Measurements from ENCODE around the gene NR2F1-AS1. TPM values are rescaled to one million over a fixed set of nuclear protein-coding genes. Genes with fewer than 3 reads are reported as not detected.

NR2F1-AS1 gene
- polyA plus RNA-seq, 3 donors = not detected

DNA sequence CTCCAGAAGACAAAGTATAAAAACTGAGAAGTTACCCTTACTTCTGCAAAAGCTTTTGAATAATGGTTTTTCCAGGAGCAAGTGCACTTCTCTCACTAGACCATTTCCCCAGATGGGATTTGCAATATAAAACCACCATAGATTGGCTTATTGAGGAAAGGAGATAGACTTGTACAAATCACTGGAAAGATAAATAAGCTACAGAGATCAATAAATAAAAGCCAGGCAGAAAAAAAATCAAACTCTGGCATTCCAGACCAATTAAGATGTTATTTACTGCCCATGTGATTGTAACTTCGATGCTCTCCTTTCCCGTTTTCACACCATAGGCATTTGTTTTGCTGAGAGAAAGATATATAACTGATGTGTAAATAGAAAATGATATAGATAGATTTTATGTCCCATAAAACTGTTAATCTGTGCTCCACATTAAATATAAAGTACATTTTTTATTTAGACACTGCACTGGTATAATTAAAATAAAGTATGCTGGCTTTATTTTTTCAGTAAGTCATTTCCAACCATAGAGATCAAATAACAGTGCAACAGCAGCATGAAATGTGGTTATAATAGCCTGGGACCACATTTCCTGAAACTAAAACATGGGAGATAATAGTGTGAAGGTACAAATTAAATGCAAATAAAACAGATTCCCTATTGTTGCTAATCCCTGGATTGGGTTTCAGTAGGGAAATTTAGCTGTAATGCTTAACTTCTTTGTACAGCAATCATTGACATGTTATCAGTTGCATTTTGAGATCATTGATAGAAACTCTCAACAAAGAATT, 177.7 kb downstream of the NR2F1-AS1 start:
- intact Hi-C loops (cut with micrococcal nuclease) = no loop called here
- Mint-ChIP-seq H3K4me1 (no peaks in the 10 kb centered on the region), H3K27me3 (ENCODE audit: low read depth in 3 of 3) (peaks cover 0 to 2% (median 2%) of the 10 kb centered on the region in 3 donors), H3K4me3 (no peak overlapping the region), H3K9me3 (peaks cover 0 to 5% (median 0%) of the 10 kb centered on the region in 7 donors), H3K36me3 (no peaks in the 10 kb centered on the region), H3K27ac (no peak overlapping the region)
- H2AFZ ChIP-seq (ENCODE audit: insufficient read depth, low read depth, low read length, poor library complexity, severe bottlenecking) = no peak overlapping the region
- no peak for DNase-seq
- H3K4me2 ChIP-seq (replicated peaks; ENCODE audit: extremely low read depth, low read length, poor library complexity, severe bottlenecking) = no peak overlapping the region
- no peak overlapping the region for H3K27ac ChIP-seq (ENCODE audit: low read depth in 1 of 2, low read length in 2 of 2)
- H3K27me3 ChIP-seq (ENCODE audit: control insufficient read depth in 2 of 2, insufficient read depth in 2 of 2, low read length in 2 of 2) = no peaks in the 10 kb centered on the region
- TF ChIP-seq, protein P1, sequence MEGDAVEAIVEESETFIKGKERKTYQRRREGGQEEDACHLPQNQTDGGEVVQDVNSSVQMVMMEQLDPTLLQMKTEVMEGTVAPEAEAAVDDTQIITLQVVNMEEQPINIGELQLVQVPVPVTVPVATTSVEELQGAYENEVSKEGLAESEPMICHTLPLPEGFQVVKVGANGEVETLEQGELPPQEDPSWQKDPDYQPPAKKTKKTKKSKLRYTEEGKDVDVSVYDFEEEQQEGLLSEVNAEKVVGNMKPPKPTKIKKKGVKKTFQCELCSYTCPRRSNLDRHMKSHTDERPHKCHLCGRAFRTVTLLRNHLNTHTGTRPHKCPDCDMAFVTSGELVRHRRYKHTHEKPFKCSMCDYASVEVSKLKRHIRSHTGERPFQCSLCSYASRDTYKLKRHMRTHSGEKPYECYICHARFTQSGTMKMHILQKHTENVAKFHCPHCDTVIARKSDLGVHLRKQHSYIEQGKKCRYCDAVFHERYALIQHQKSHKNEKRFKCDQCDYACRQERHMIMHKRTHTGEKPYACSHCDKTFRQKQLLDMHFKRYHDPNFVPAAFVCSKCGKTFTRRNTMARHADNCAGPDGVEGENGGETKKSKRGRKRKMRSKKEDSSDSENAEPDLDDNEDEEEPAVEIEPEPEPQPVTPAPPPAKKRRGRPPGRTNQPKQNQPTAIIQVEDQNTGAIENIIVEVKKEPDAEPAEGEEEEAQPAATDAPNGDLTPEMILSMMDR (IDR thresholded peaks at IDR 0.05) = no peak
- no CpG with 5 or more reads among the region's 2 CpGs for WGBS (ENCODE audit: insufficient coverage)
- no peaks in the 10 kb centered on the region for H3K9me3 ChIP-seq (replicated peaks in 1 of 2; ENCODE audit: control insufficient read depth in 1 of 2, insufficient read depth in 1 of 2, low read length in 2 of 2)
- H3K36me3 ChIP-seq (replicated peaks in 1 of 2; ENCODE audit: control insufficient read depth in 1 of 2, insufficient read depth in 2 of 2, low read length in 2 of 2) = no peaks in the 10 kb centered on the region
- H3K4me1 ChIP-seq (ENCODE audit: control insufficient read depth in 1 of 2, insufficient read depth in 2 of 2, low read length in 2 of 2) = no peaks in the 10 kb centered on the region
- H4K20me1 ChIP-seq (ENCODE audit: insufficient read depth, low read length) = no peaks in the 10 kb centered on the region
- H3K79me2 ChIP-seq (ENCODE audit: insufficient read depth, low read length) = no peaks in the 10 kb centered on the region
- H3K9ac ChIP-seq (ENCODE audit: insufficient read depth, low read length, poor library complexity, severe bottlenecking) = no peak overlapping the region
- no peak overlapping the region for H3K4me3 ChIP-seq (replicated peaks in 1 of 3; ENCODE audit: low read depth in 2 of 3, low read length in 3 of 3)

DNA sequence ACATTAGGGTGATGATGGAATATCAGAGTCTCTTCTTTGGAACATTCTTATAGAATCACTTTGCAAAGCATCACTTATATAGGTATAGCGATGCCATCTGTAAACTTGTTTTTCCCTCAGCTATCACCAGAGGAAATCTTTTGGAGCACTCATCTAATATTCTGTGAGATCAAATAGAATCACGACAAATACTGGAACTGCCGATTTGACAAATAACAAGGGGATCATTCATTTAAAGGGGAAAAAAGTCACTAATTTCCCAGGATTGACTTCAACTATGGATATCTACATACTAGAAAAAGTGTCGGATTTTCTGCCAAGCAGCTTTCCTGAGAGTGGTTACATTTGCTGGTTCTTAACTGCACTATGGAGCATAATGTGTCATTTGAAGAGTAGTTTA, 178.6 kb downstream of the NR2F1-AS1 start:
- H3K9me3 Mint-ChIP-seq = peaks cover 2 to 11% (median 6%) of the 10 kb centered on the region in 7 donors
- no peaks in the 10 kb centered on the region for H3K4me1 Mint-ChIP-seq
- Histone ChIP-seq H3K4me3 (replicated peaks in 1 of 3; ENCODE audit: low read depth in 2 of 3, low read length in 3 of 3) (no peak overlapping the region), H3K27ac (ENCODE audit: low read depth in 1 of 2, low read length in 2 of 2) (no peak overlapping the region), H3K4me1 (ENCODE audit: control insufficient read depth in 1 of 2, insufficient read depth in 2 of 2, low read length in 2 of 2) (no peaks in the 10 kb centered on the region), H3K4me2 (replicated peaks; ENCODE audit: extremely low read depth, low read length, poor library complexity, severe bottlenecking) (no peak overlapping the region), H3K79me2 (ENCODE audit: insufficient read depth, low read length) (no peaks in the 10 kb centered on the region), H3K27me3 (ENCODE audit: control insufficient read depth in 2 of 2, insufficient read depth in 2 of 2, low read length in 2 of 2) (no peaks in the 10 kb centered on the region), H2AFZ (ENCODE audit: insufficient read depth, low read depth, low read length, poor library complexity, severe bottlenecking) (no peak overlapping the region), H4K20me1 (ENCODE audit: insufficient read depth, low read length) (no peaks in the 10 kb centered on the region), H3K9me3 (replicated peaks in 1 of 2; ENCODE audit: control insufficient read depth in 1 of 2, insufficient read depth in 1 of 2, low read length in 2 of 2) (peaks cover 5 to 7% of the 10 kb centered on the region in 2 donors), H3K9ac (ENCODE audit: insufficient read depth, low read length, poor library complexity, severe bottlenecking) (no peak overlapping the region), H3K36me3 (replicated peaks in 1 of 2; ENCODE audit: control insufficient read depth in 1 of 2, insufficient read depth in 2 of 2, low read length in 2 of 2) (no peaks in the 10 kb centered on the region)
- WGBS (ENCODE audit: insufficient coverage) = no CpG with 5 or more reads among the region's 4 CpGs
- peaks cover 0 to 2% (median 0%) of the 10 kb centered on the region in 3 donors for H3K27me3 Mint-ChIP-seq (ENCODE audit: low read depth in 3 of 3)
- no peak overlapping the region for H3K4me3 Mint-ChIP-seq
- no peak overlapping the region for H3K27ac Mint-ChIP-seq
- intact Hi-C loops (cut with micrococcal nuclease) = no loop called here
- no peak for DNase-seq
- TF ChIP-seq, protein P1 (IDR thresholded peaks at IDR 0.05) = no peak
- H3K36me3 Mint-ChIP-seq = no peaks in the 10 kb centered on the region
